Measurements from ENCODE around the gene GID8. TPM values are rescaled to one million over a fixed set of nuclear protein-coding genes. Genes with fewer than 3 reads are reported as not detected.

The GID8 gene
- total RNA-seq, 4 donors from 2014 or later: 23.2 to 34.8 (median 27.9) TPM

- H3K27me3 ChIP-seq: peaks cover 84% of the 10 kb centered on the region
- no peak for ATAC-seq
- H3K36me3 ChIP-seq: no peaks in the 10 kb centered on the region
- no peak overlapping the region for H3K4me3 ChIP-seq
- no peak overlapping the region for H3K27ac ChIP-seq
- no peak for TF ChIP-seq EP300 (IDR thresholded peaks at IDR 0.05)
- TF ChIP-seq POLR2A (IDR thresholded peaks at IDR 0.05): no peak
- no peak for TF ChIP-seq CTCF (IDR thresholded peaks at IDR 0.05)
- no peak for TF ChIP-seq POLR2AphosphoS5 (IDR thresholded peaks at IDR 0.05)
- H3K4me1 ChIP-seq: no peaks in the 10 kb centered on the region
- 86% methylated on average over 7 of the region's 22 CpGs; no CpG with 5 or more reads in 1 of the 2 donors for WGBS, 2 donors (ENCODE audit: low coverage in 1 of 2)
- no peaks in the 10 kb centered on the region for H3K9me3 ChIP-seq
Measured at GRCh38 chr20:62990306-62990825, 52.4 kb downstream of the GID8 start.

- no peaks in the 10 kb centered on the region for H3K36me3 ChIP-seq
- no peak overlapping the region for H3K27ac ChIP-seq
- peaks cover 84% of the 10 kb centered on the region for H3K27me3 ChIP-seq
- TF ChIP-seq CTCF (IDR thresholded peaks at IDR 0.05) (no peak), POLR2A (IDR thresholded peaks at IDR 0.05) (no peak), POLR2AphosphoS5 (IDR thresholded peaks at IDR 0.05) (no peak), EP300 (IDR thresholded peaks at IDR 0.05) (no peak)
- no peak overlapping the region for H3K4me3 ChIP-seq
- no peak for ATAC-seq
- no peaks in the 10 kb centered on the region for H3K4me1 ChIP-seq
- H3K9me3 ChIP-seq: no peaks in the 10 kb centered on the region
- WGBS, 2 donors (ENCODE audit: low coverage in 1 of 2): 57 to 68% methylated on average over 3 to 7 of the region's 13 CpGs
Measured at GRCh38 chr20:62991196-62991807, 53.4 kb downstream of the GID8 start.

GRCh38 chr20:62991863-62992262, 53.9 kb downstream of the GID8 start:
- no peak for ATAC-seq
- Histone ChIP-seq H3K27ac (no peak overlapping the region), H3K4me1 (no peaks in the 10 kb centered on the region), H3K27me3 (peaks cover 84% of the 10 kb centered on the region), H3K36me3 (no peaks in the 10 kb centered on the region), H3K9me3 (no peaks in the 10 kb centered on the region), H3K4me3 (no peak overlapping the region)
- WGBS, 2 donors (ENCODE audit: low coverage in 1 of 2): 83 to 87% methylated on average over 5 to 6 of the region's 6 CpGs
- TF ChIP-seq POLR2A (IDR thresholded peaks at IDR 0.05): no peak
- TF ChIP-seq EP300 (IDR thresholded peaks at IDR 0.05): no peak
- no peak for TF ChIP-seq POLR2AphosphoS5 (IDR thresholded peaks at IDR 0.05)
- no peak for TF ChIP-seq CTCF (IDR thresholded peaks at IDR 0.05)

- H3K4me1 ChIP-seq: no peaks in the 10 kb centered on the region
- peaks cover 88% of the 10 kb centered on the region for H3K27me3 ChIP-seq
- H3K36me3 ChIP-seq: no peaks in the 10 kb centered on the region
- WGBS, 2 donors (ENCODE audit: low coverage in 1 of 2): 75 to 77% methylated on average over 2 to 8 of the region's 23 CpGs
- no peaks in the 10 kb centered on the region for H3K9me3 ChIP-seq
- no peak overlapping the region for H3K27ac ChIP-seq
- no peak for ATAC-seq
- TF ChIP-seq POLR2A (IDR thresholded peaks at IDR 0.05) (no peak), POLR2AphosphoS5 (IDR thresholded peaks at IDR 0.05) (no peak), CTCF (IDR thresholded peaks at IDR 0.05) (no peak), EP300 (IDR thresholded peaks at IDR 0.05) (no peak)
- H3K4me3 ChIP-seq: no peak overlapping the region
Measured at GRCh38 chr20:62993856-62994494, 56.0 kb downstream of the GID8 start.

GRCh38 chr20:62994869-62995281, 56.9 kb downstream of the GID8 start:
- Histone ChIP-seq H3K4me1 (no peaks in the 10 kb centered on the region), H3K27me3 (peaks cover 93% of the 10 kb centered on the region), H3K4me3 (no peak overlapping the region), H3K27ac (no peak overlapping the region), H3K36me3 (no peaks in the 10 kb centered on the region), H3K9me3 (peaks cover 0 to 6% (median 0%) of the 10 kb centered on the region in 3 donors)
- WGBS, 2 donors (ENCODE audit: low coverage in 1 of 2): 56 to 72% methylated on average over 4 to 5 of the region's 19 CpGs
- no peak for TF ChIP-seq POLR2AphosphoS5 (IDR thresholded peaks at IDR 0.05)
- no peak for ATAC-seq
